NCI-H1694 treated with DMSO at 0.1 percent for 48 hours (cell line): ENCODE measurements around the gene GPC5.
"Not testable (repeated sequence)": the region's sequence is repeated elsewhere in the genome, so short reads cannot be mapped to it uniquely, and the experiment has no call there.

ENCODE experiments used
- DNase-seq: peaks from one replicate; lab custom pipeline; 2025; lab: John Stamatoyannopoulos, UW

The GPC5 gene

GRCh38 chr13:91398413-91399188 is at the start of gene GPC5:
Gene GPC5, plus strand, starts transcription at chr13:91398621.
- DNase-seq: peak; percentile 9

GRCh38 chr13:91348906-91349435 is 49.5 kb upstream of the GPC5 start:
- DNase-seq: peak; percentile 80

GRCh38 chr13:91349992-91350911 is 48.2 kb upstream of the GPC5 start:
- no peak for DNase-seq

- no peak for DNase-seq
These were observed 47.3 kb upstream of the GPC5 start for GRCh38 chr13:91351123-91351522.

- no peak for DNase-seq
These were observed 46.4 kb upstream of the GPC5 start for GRCh38 chr13:91351980-91352379.

GRCh38 chr13:91352891-91353290 is 45.5 kb upstream of the GPC5 start:
- DNase-seq: not testable (repeated sequence)

- DNase-seq: no peak
These were observed 44.9 kb upstream of the GPC5 start for GRCh38 chr13:91353494-91353893.

GRCh38 chr13:91355099-91355825 is 43.2 kb upstream of the GPC5 start:
- no peak for DNase-seq

GRCh38 chr13:91355826-91356710 is 42.4 kb upstream of the GPC5 start:
- no peak for DNase-seq

GRCh38 chr13:91356919-91357612 is 41.4 kb upstream of the GPC5 start:
- no peak for DNase-seq

- DNase-seq: no peak
These were observed 40.6 kb upstream of the GPC5 start for GRCh38 chr13:91357613-91358386.

GRCh38 chr13:91358387-91358782 is 40.0 kb upstream of the GPC5 start:
- DNase-seq: no peak

- DNase-seq: no peak
These were observed 39.3 kb upstream of the GPC5 start for GRCh38 chr13:91359111-91359510.

- no peak for DNase-seq
These were observed 38.8 kb upstream of the GPC5 start for GRCh38 chr13:91359631-91360030.

- no peak for DNase-seq
These were observed 38.1 kb upstream of the GPC5 start for GRCh38 chr13:91360246-91360751.

- no peak for DNase-seq
These were observed 36.6 kb upstream of the GPC5 start for GRCh38 chr13:91361755-91362271.

GRCh38 chr13:91362908-91363307 is 35.5 kb upstream of the GPC5 start:
- DNase-seq: no peak

GRCh38 chr13:91368101-91368500 is 30.3 kb upstream of the GPC5 start:
- DNase-seq: no peak
